ENCODE data around the gene GABRG3.

Gene GABRG3

GRCh38 chr15:27061739-27062138 is 90.8 kb downstream of the GABRG3 start:
- H3K4me3 ChIP-seq (ENCODE audit: low read depth, low read length) = no peak overlapping the region

GRCh38 chr15:27062951-27063350 is 92.0 kb downstream of the GABRG3 start:
- no peak overlapping the region for H3K4me3 ChIP-seq (ENCODE audit: low read depth, low read length)

GRCh38 chr15:27064080-27064479 is 93.1 kb downstream of the GABRG3 start:
- H3K4me3 ChIP-seq (ENCODE audit: low read depth, low read length) = no peak overlapping the region

- no peak overlapping the region for H3K4me3 ChIP-seq (ENCODE audit: low read depth, low read length)
These were observed 94.2 kb downstream of the GABRG3 start for GRCh38 chr15:27065151-27065550.

DNA sequence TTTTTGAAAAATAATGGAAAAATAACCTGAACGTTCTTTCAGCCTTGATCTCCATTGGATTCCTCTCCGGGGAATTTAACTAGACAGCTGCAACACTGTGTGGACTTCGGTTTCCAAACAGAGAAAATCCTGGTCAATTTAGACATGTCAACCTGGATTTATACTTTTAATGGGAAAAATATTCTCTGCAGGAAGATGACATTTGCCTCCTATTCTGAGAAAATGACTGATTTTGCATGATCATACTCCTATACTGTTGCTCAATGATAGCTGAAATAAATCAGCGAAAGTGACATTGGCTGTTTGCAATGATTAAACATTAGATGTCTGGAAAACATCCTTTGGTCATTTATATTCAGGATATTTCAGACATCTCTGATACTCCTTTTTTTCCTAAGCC is 94.8 kb downstream of the GABRG3 start:
- H3K4me3 ChIP-seq (ENCODE audit: low read depth, low read length) = no peak overlapping the region

GRCh38 chr15:27066446-27066845 is 95.5 kb downstream of the GABRG3 start:
- no peak overlapping the region for H3K4me3 ChIP-seq (ENCODE audit: low read depth, low read length)

DNA sequence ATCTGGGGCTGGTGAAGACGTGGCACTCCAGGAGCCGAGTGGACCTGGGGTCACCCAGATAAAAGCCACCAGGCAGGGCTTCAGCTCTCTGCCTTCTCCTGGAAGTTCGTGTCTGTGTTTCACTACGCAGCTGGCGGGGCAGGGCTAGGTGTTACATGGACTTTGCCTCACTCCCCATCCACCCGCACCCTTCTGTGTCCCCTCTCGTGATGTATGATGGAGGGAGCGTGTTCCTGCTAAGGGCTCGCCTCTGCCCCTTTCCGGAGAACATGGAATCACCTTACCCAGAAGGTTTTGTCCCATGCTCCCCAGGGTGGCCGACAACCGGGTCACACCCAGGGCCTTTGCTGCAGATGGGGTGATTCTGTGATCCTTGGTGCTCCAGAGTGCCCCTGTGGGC is 96.2 kb downstream of the GABRG3 start:
- H3K4me3 ChIP-seq (ENCODE audit: low read depth, low read length) = no peak overlapping the region

GRCh38 chr15:27070841-27071240 is 99.9 kb downstream of the GABRG3 start:
- no peak overlapping the region for H3K4me3 ChIP-seq (ENCODE audit: low read depth, low read length)

DNA sequence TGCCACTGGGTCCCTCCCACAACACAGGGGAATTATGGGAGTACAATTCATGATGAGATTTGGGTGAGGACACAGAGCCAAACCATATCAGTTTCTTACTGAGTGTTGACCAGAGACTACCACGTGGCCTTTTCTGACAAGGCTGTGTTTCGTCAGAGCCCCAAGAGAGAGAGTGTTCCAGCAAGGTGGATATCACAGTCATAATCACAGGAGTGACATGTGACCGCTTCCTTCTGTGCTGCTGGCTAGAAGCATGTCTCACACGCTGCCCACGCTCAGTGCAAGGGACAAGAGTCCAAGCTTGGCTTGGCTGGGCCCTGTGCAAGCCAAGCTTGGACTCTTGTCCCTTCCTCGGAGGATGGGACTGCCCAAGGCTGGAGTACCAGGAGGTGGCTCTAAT is 103.2 kb downstream of the GABRG3 start:
- H3K4me3 ChIP-seq (ENCODE audit: low read depth, low read length) = no peak overlapping the region

DNA sequence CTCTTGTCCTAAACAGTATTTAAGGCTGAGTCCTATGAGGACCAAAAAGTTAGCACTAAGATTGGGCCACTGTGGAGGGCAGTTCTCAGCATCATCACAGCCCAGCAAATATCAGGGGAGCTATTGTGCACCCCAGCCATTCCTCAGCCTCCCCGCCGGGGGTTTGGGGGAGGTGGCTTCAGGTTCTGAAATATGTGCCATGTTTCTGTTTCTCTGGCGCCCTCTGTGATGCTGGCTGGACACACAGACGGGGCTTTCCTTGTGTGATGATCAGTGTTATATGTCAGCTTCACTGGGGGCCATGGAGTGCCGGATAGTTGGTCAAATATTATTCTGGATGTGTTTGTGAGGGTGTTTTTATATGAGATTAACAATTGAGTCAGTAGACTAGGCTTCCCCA is 106.8 kb downstream of the GABRG3 start:
- H3K4me3 ChIP-seq (ENCODE audit: low read depth, low read length) = no peak overlapping the region

DNA sequence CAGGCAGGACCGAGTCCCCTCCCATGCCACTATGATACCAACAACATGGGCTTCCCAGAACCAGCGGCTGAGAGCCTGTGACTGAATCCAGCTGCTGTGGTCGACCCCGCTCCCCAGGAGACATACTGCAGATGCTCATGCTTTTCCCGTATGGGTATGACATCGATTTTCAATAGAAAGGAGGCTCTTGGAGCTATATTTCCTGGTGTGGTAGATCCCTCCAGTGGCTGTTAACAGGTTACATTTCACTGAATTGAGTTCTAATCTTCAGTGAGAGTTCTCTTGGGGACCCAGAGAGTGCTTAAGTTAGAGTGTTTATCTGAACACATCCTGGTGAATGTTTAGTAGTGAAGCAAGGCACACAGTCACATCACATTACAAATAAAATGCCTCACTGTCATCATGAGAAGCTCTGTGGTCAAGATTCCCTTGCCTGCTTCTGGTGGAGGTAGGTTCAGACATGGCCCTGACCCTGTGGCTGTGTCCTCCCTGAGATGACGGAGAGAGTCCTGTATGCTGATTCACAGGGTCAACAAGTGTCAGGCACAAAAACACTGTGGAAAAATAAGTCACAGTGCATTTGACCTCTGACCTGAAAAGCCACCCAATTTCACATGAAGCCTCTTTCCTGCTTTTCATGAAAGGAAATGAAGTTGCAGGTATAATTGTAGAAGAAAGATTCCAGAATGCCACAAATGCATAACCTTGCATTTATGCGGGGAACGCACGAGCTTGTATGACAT is 110.9 kb downstream of the GABRG3 start:
- H3K4me3 ChIP-seq (ENCODE audit: low read depth, low read length) = no peak overlapping the region

- H3K4me3 ChIP-seq (ENCODE audit: low read depth, low read length) = no peak overlapping the region
These were observed 111.5 kb downstream of the GABRG3 start for GRCh38 chr15:27082526-27082925.

GRCh38 chr15:27084844-27085243 is 113.9 kb downstream of the GABRG3 start:
- no peak overlapping the region for H3K4me3 ChIP-seq (ENCODE audit: low read depth, low read length)

DNA sequence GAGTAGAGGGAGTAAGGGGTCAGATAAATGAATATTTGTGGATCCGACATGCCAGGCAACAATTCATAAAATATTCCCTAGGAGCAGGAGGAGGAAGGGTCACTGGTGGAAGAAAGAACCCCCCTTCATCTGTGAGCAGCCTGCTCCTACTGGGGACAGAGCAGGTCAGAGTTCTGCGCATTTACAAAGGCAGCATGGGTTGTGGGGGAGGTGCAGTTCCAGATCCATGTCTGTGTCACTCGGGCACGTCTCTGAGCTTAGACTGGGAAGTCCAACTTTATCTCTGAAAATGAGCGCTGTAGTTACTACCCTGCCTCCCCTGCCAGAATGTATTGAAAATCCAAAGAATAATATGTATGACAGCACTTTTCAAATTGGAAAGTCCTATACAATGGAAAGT is 115.2 kb downstream of the GABRG3 start:
- no peak overlapping the region for H3K4me3 ChIP-seq (ENCODE audit: low read depth, low read length)

- H3K4me3 ChIP-seq (ENCODE audit: low read depth, low read length) = no peak overlapping the region
These were observed 115.8 kb downstream of the GABRG3 start for GRCh38 chr15:27086805-27087204.

DNA sequence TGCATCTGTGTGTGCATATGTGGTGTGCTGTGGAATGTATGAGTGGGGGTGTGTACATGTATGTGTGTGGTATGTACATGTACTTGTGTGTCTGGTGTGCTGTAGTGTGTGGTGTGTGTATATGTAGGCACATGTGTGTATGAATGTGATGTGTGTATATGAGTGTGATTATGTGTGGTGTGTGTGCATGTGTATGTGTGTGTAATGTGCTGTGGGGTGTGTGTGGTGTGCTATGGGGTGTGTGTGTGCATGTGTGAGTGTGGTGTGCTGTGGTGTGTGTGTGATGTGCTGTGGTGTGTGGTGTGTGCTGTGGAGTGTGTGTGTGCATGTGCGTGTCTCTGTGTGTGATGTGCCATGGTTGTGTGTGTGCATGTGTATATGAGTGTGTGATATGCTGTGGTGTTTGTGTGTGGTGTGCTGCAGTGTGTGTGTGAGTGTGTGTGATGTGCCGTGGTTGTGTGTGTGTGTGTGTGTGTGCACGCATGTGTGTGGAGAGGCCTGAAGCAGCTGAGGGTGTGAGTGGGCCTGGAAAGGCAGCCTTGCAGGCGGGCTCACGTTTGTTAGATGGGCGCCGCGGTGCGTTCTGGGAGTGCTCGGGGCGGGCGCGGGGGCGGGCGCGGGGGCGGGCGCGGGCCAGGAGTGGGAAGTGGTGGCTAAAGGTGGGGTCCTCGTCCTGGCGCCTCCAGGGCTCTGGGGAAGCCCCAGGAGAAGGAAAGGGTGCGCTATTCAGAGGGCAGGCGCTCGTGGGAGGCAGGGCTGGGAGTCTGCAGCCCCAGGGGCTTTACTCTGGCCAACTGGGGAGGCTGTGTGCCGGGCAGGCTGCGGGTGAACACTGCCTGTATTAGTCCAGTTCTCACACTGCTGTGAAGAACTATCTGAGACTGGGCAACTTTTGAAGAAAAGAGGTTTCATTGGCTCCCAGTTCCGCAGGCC is 116.9 kb downstream of the GABRG3 start:
- H3K4me3 ChIP-seq (ENCODE audit: low read depth, low read length) = no peak overlapping the region

DNA sequence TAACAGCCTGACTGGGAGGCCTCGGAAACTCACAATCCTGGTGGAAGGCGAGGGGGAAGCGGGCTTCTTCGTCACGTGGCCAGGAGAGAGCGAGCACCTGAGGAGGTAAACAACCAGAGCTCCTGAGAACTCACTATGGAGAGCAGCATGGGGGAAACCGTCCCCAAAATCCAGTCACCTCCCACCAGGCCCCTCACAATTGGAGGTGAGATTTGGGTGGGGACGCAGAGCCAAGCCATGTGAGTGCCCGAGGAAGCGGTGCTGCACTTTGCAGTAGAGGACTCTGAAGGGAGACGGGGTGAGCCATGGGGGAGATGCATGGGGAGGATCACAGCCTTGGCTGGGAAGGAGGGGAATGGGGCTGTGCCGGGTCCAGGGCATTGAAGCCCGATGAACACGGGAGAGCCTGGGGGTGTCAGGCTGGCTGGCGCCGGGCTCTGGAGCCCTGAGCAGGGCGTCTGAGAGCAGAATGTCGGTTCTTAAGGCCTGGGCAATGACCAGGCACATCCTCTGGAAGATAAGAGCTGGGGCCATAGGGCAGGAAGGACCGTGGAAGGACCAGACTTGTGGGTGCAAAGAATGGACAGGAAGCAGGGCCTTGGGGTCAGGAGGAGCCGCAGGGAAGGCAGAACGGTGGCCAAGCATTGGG is 117.7 kb downstream of the GABRG3 start:
- H3K4me3 ChIP-seq (ENCODE audit: low read depth, low read length) = no peak overlapping the region

GRCh38 chr15:27089233-27089586 is 118.2 kb downstream of the GABRG3 start:
- no peak overlapping the region for H3K4me3 ChIP-seq (ENCODE audit: low read depth, low read length)

GRCh38 chr15:27089676-27090075 is 118.7 kb downstream of the GABRG3 start:
- no peak overlapping the region for H3K4me3 ChIP-seq (ENCODE audit: low read depth, low read length)

- H3K4me3 ChIP-seq (ENCODE audit: low read depth, low read length) = no peak overlapping the region
These were observed 120.4 kb downstream of the GABRG3 start for GRCh38 chr15:27091270-27091940.

GRCh38 chr15:27092390-27092789 is 121.4 kb downstream of the GABRG3 start:
- H3K4me3 ChIP-seq (ENCODE audit: low read depth, low read length) = no peak overlapping the region
